Neural cell (in vitro differentiated cells): ENCODE measurements around the gene LRPPRC.

Experiments
- CTCF ChIP-seq: fragments of 450-650 bp; IDR thresholded peaks from 2 replicates; pipeline ENCODE4 v1.5.1; 2014; ENCODE audit warnings: antibody characterized with exemption, mild to moderate bottlenecking, moderate library complexity; ENCODE audit not compliant: poor library complexity, severe bottlenecking
- EP300 ChIP-seq: fragments of 450-650 bp; conservative IDR thresholded peaks from 2 replicates; pipeline ENCODE4 v1.6.1; 2014; ENCODE audit warnings: antibody characterized with exemption, mild to moderate bottlenecking, moderate library complexity; ENCODE audit not compliant: poor library complexity, severe bottlenecking
- EZH2 ChIP-seq: fragments of 200-600, 300-800 bp; shearing (Covaris generic), sonication (generic); IDR thresholded peaks from 2 replicates; pipeline ENCODE4 v1.6.1; 2014; ENCODE audit warnings: antibody characterized with exemption, low read length, borderline replicate concordance, mild to moderate bottlenecking; ENCODE audit not compliant: insufficient read depth, poor library complexity, severe bottlenecking
- MXI1 ChIP-seq: fragments of 450-650 bp; conservative IDR thresholded peaks from 2 replicates; pipeline ENCODE4 v1.6.1; 2014; ENCODE audit warnings: antibody characterized with exemption, mild to moderate bottlenecking; ENCODE audit not compliant: poor library complexity, severe bottlenecking
- POLR2AphosphoS5 ChIP-seq: IDR thresholded peaks from 2 replicates; pipeline ENCODE4 v1.6.1; 2012
- RAD21 ChIP-seq: fragments of 450-650 bp; conservative IDR thresholded peaks from 2 replicates; pipeline ENCODE4 v1.6.1; 2014; ENCODE audit warnings: antibody characterized with exemption, mild to moderate bottlenecking, moderate library complexity
- REST ChIP-seq: IDR thresholded peaks from 2 replicates; pipeline ENCODE4 v1.6.1; 2012; ENCODE audit warnings: borderline replicate concordance
- SMC3 ChIP-seq: fragments of 450-650 bp; conservative IDR thresholded peaks from 2 replicates; pipeline ENCODE4 v1.6.1; 2014; ENCODE audit warnings: antibody characterized with exemption, mild to moderate bottlenecking, moderate library complexity; ENCODE audit not compliant: poor library complexity
- TAF1 ChIP-seq: IDR thresholded peaks from 2 replicates; pipeline ENCODE4 v1.6.1; 2012; ENCODE audit warnings: low read depth

GRCh38 chr2:43925431-43925830 is 70.4 kb downstream of the LRPPRC start:
- TF ChIP-seq EZH2 (no peak), CTCF (no peak), POLR2AphosphoS5 (no peak), RAD21 (no peak), SMC3 (no peak), EP300 (no peak), REST (no peak), TAF1 (no peak), MXI1 (no peak)
